HCT116 (cell line): ENCODE data around the gene OR13J1. TPM values are rescaled to one million over a fixed set of nuclear protein-coding genes. Genes with fewer than 3 reads are reported as not detected.

Source experiments
- ATAC-seq: fragments of 200-7000 bp; cut with Tn5 transposase; 2 replicates; pipeline ENCODE4 v1.9.1; 2020; ENCODE audit warnings: mild to moderate bottlenecking, moderate library complexity
- BruUV-seq: library from RNA; stranded (reverse); fragments of 400-500 nt; replicated peaks from 2 replicates; lab custom pipeline; 2021; lab: Mats Ljungman, UMichigan
- CTCF ChIA-PET: fragments of 300-600 bp; sonication (Branson Sonifier 250); formaldehyde crosslinking; loops from one replicate; lab custom pipeline; 2021; ENCODE audit warnings: antibody characterized with exemption; lab: Charles Lee
- POLR2A ChIA-PET: fragments of 300-600, 350-600 bp; sonication (Branson Sonifier 250); formaldehyde crosslinking; loops from one replicate; lab custom pipeline; 2021; ENCODE audit warnings: antibody characterized with exemption; lab: Charles Lee
- RAD21 ChIA-PET, 2 experiments: fragments of 300-600 bp; sonication (Branson Sonifier 250); formaldehyde crosslinking; loops; one replicate each; lab custom pipeline; 2023; ENCODE audit warnings: low total read pairs in 2 of 2; ENCODE audit not compliant: uncharacterized antibody in 2 of 2, unreplicated experiment in 2 of 2, low non-redundant PET in 1 of 2; lab: Charles Lee
- DNase-seq: peaks from one replicate; pipeline ENCODE4 v3.0.0-alpha.2; 2010; ENCODE audit warnings: low read depth, low spot score
- H2AFZ ChIP-seq: fragments of 200-600 bp; shearing (Covaris generic), sonication (generic); 2 replicates; pipeline ENCODE4 v1.6.1; 2017; ENCODE audit warnings: low read depth, mixed run types, mixed read lengths, antibody characterized with exemption, low read length; ENCODE audit not compliant: poor library complexity, severe bottlenecking
- H3K27ac ChIP-seq: 2 replicates; pipeline ENCODE4 v1.5.1; 2012; ENCODE audit warnings: low read depth, low read length
- H3K27me3 ChIP-seq: fragments of 200-600 bp; sonication (generic); 2 replicates; pipeline ENCODE4 v1.6.1; 2016; ENCODE audit warnings: mixed run types, low read length, mixed read lengths; ENCODE audit not compliant: insufficient read depth
- H3K36me3 ChIP-seq, 2 experiments: fragments of 200-500 bp in 1 of 2; fragments of 200-600 bp in 1 of 2; sonication (Bioruptor generic) in 1 of 2; sonication (generic) in 1 of 2; 2 replicates each; pipeline versions ENCODE4 v1.5.1 to v1.6.1; 2014 to 2016; ENCODE audit warnings: low read length in 2 of 2, inconsistent platforms in 1 of 2, mixed read lengths in 1 of 2, mixed run types in 1 of 2; ENCODE audit not compliant: insufficient read depth in 2 of 2, control insufficient read depth in 1 of 2
- H3K4me1 ChIP-seq, 2 experiments: fragments of 200-600 bp in 1 of 2; sonication (generic) in 1 of 2; 2 replicates each; pipeline versions ENCODE4 v1.5.1 to v1.6.1; 2012 to 2017; ENCODE audit warnings: low read length in 2 of 2, inconsistent platforms in 1 of 2, mild to moderate bottlenecking in 1 of 2, mixed read lengths in 1 of 2, mixed run types in 1 of 2, moderate library complexity in 1 of 2; ENCODE audit not compliant: insufficient read depth in 2 of 2, control insufficient read depth in 1 of 2
- H3K4me2 ChIP-seq: fragments of 200-600 bp; sonication (generic); 2 replicates; pipeline ENCODE4 v1.6.1; 2017; ENCODE audit warnings: mixed run types, low read length, mixed read lengths
- H3K4me3 ChIP-seq, 2 experiments: fragments of 200-600 bp in 1 of 2; sonication (generic) in 1 of 2; replicated peaks in 1 of 2; 2 replicates each; pipeline ENCODE4 v1.5.1; 2011 to 2016; ENCODE audit warnings: low read length in 2 of 2, control low read depth in 1 of 2, low read depth in 1 of 2, mild to moderate bottlenecking in 1 of 2, mixed read lengths in 1 of 2, mixed run types in 1 of 2
- H3K79me2 ChIP-seq: fragments of 200-600 bp; sonication (generic); 2 replicates; pipeline ENCODE4 v1.6.1; 2017; ENCODE audit warnings: mild to moderate bottlenecking, mixed run types, low read length, moderate library complexity, mixed read lengths; ENCODE audit not compliant: insufficient read depth
- H3K9ac ChIP-seq: fragments of 200-600 bp; sonication (generic); 2 replicates; pipeline ENCODE4 v1.6.1; 2016; ENCODE audit warnings: low read length, mixed read lengths
- H3K9me2 ChIP-seq: fragments of 200-600 bp; sonication (generic), shearing (Covaris generic); 2 replicates; pipeline ENCODE4 v1.6.1; 2017; ENCODE audit warnings: mixed run types, mild to moderate bottlenecking, moderate library complexity; ENCODE audit not compliant: insufficient read depth
- H3K9me3 ChIP-seq, 2 experiments: fragments of 200-500 bp in 1 of 2; fragments of 200-600 bp in 1 of 2; sonication (Bioruptor generic) in 1 of 2; sonication (generic) in 1 of 2; 2 replicates each; pipeline ENCODE4 v1.6.1; 2014 to 2017; ENCODE audit warnings: low read length in 2 of 2, mixed read lengths in 2 of 2, inconsistent platforms in 1 of 2, low read depth in 1 of 2, mild to moderate bottlenecking in 1 of 2, mixed run types in 1 of 2, moderate library complexity in 1 of 2; ENCODE audit not compliant: control insufficient read depth in 1 of 2, insufficient read depth in 1 of 2
- H4K20me1 ChIP-seq: fragments of 200-600 bp; sonication (generic), shearing (Covaris generic); 2 replicates; pipeline ENCODE4 v1.6.1; 2017; ENCODE audit warnings: mixed run types, mild to moderate bottlenecking, moderate library complexity; ENCODE audit not compliant: insufficient read depth
- EGR1 ChIP-seq: IDR thresholded peaks from 2 replicates; pipeline ENCODE4 v1.6.1; 2012; ENCODE audit warnings: low read depth
- ELF1 ChIP-seq: IDR thresholded peaks from 2 replicates; pipeline ENCODE4 v1.6.1; 2012; ENCODE audit warnings: low read depth, borderline replicate concordance
- FOSL1 ChIP-seq: IDR thresholded peaks from 2 replicates; pipeline ENCODE4 v1.6.1; 2012; ENCODE audit warnings: low read depth
- MAX ChIP-seq: IDR thresholded peaks from 2 replicates; pipeline ENCODE4 v1.6.1; 2012
- REST ChIP-seq: IDR thresholded peaks from 2 replicates; pipeline ENCODE4 v1.6.1; 2012; ENCODE audit warnings: low read depth
- SP1 ChIP-seq: IDR thresholded peaks from 2 replicates; pipeline ENCODE4 v1.6.1; 2012; ENCODE audit warnings: low read depth
- SRF ChIP-seq: IDR thresholded peaks from 2 replicates; pipeline ENCODE4 v1.6.1; 2012; ENCODE audit warnings: low read depth
- YY1 ChIP-seq: IDR thresholded peaks from 2 replicates; pipeline ENCODE4 v1.6.1; 2011; ENCODE audit warnings: low read length, low read depth, moderate library complexity, mild to moderate bottlenecking; ENCODE audit not compliant: insufficient replicate concordance; ENCODE audit errors: extremely low read depth
- intact Hi-C: fragments of 100-400 bp; cut with micrococcal nuclease; formaldehyde crosslinking; loops from 2 replicates; pipeline ENCODE4 v1.10.0; 2022
- total RNA-seq: library from RNA; stranded (reverse); gene quantifications from one replicate; pipeline ENCODE4 v1.2.1, GENCODE V29; 2021; ENCODE audit not compliant: unreplicated experiment

OR13J1 gene
- total RNA-seq, 1 experiment from 2014 or later: not detected

- intact Hi-C loops: no loop called here
- TF ChIP-seq EGR1 (no peak), ELF1 (no peak), REST (no peak), YY1 (no peak), SRF (no peak), MAX (no peak), SP1 (no peak), FOSL1 (no peak)
- Histone ChIP-seq H3K27ac (peak within 1 kb of the TSS; percentile 76), H3K36me3 (no peaks in the 10 kb centered on the region), H3K4me1 (peaks cover 47 to 69% of the 10 kb centered on the region in 2 experiments), H3K4me3 (peak within 1 kb of the TSS; percentile 25 to 47), H3K79me2 (no peaks in the 10 kb centered on the region), H3K9ac (peak within 1 kb of the TSS; percentile 49), H3K27me3 (no peaks in the 10 kb centered on the region), H4K20me1 (no peaks in the 10 kb centered on the region), H3K4me2 (peak within 1 kb of the TSS; percentile 78), H2AFZ (peak within 1 kb of the TSS; percentile 72), H3K9me3 (no peaks in the 10 kb centered on the region), H3K9me2 (no peaks in the 10 kb centered on the region)
- no peak for ATAC-seq
- DNase-seq: no peak
- ChIA-PET CTCF (no interaction called here), POLR2A (no interaction called here), RAD21 (no interaction called here)
- BruUV-seq: no TSS peak
Measured at GRCh38 chr9:35909274-35909673, 39.1 kb upstream of the OR13J1 start, which contains the start of gene SPAAR. Gene SPAAR (plus strand): TSS chr9:35909490. CDS start chr9:35910464, 974 bp downstream.
